Panc1 (cell line): ENCODE data around the gene ZNF333.

Source experiments
- CTCF ChIP-seq: fragments of 450-650 bp; IDR thresholded peaks from 2 replicates; pipeline ENCODE4 v1.5.1; 2017; ENCODE audit warnings: mild to moderate bottlenecking
- POLR2AphosphoS5 ChIP-seq: IDR thresholded peaks from 2 replicates; pipeline ENCODE4 v1.6.1; 2012; ENCODE audit warnings: mild to moderate bottlenecking, low read depth, low read length, moderate library complexity
- REST ChIP-seq, 2 experiments: IDR thresholded peaks; 2 replicates each; pipeline ENCODE4 v1.6.1; 2011 to 2012; ENCODE audit warnings: low read depth in 2 of 2, control low read depth in 1 of 2, low read length in 1 of 2, mild to moderate bottlenecking in 1 of 2, moderate library complexity in 1 of 2; ENCODE audit not compliant: insufficient read depth in 1 of 2
- SIN3A ChIP-seq: IDR thresholded peaks from 2 replicates; pipeline ENCODE4 v1.6.1; 2012; ENCODE audit warnings: low read depth, mild to moderate bottlenecking, low read length, moderate library complexity, borderline replicate concordance; ENCODE audit not compliant: insufficient read depth
- TCF7L2 ChIP-seq: IDR thresholded peaks from 2 replicates; pipeline ENCODE4 v1.6.1; 2011; ENCODE audit warnings: mild to moderate bottlenecking, low read depth, low read length, inconsistent platforms

DNA sequence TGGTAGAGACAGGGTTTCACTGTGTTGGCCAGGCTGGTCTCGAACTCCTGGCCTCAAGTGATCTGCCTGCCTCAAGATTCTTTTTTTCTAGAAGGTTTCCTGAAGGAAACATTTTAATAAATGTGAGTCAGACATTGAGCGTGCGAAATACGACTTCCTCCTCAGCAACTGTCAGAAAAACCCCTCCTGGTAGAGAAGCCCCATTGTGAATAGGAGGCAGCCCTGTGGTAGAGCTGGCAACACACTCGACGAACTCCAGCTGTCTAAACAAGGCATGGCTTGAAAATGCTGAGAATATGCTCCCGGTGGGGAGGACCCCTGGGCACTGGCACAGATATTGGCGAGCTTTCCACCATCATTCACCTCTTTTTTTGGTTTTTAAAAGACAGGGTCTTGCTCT lies 9.8 kb downstream of the ZNF333 start:
- no peak for TF ChIP-seq CTCF
- no peak for TF ChIP-seq POLR2AphosphoS5
- TF ChIP-seq REST (IDR thresholded peaks at IDR 0.05; ENCODE audit: insufficient read depth in 1 of 2, low read depth in 2 of 2, low read length in 1 of 2): no peak
- TF ChIP-seq SIN3A: no peak
- TF ChIP-seq TCF7L2: no peak
